Mucosa of descending colon (tissue), 3 donors: ENCODE results near the gene MTERF1. TPM values are rescaled to one million over a fixed set of nuclear protein-coding genes. Genes with fewer than 3 reads are reported as not detected.

ENCODE experiments used
- ATAC-seq: fragments of 200-7000 bp; cut with Tn5 transposase; one replicate; pipeline ENCODE4 v1.9.1; 2020; ENCODE audit warnings: mild to moderate bottlenecking, moderate library complexity
- DNase-seq, 3 donors: peaks; one replicate each; pipeline ENCODE4 v3.0.0-alpha.2; 2020
- H3K36me3 ChIP-seq: fragments of 200-600 bp; one replicate; pipeline ENCODE4 v1.8.0; 2021; ENCODE audit warnings: low read depth, mild to moderate bottlenecking
- H3K4me1 ChIP-seq: fragments of 200-600 bp; one replicate; pipeline ENCODE4 v1.8.0; 2021; ENCODE audit warnings: low read depth, mild to moderate bottlenecking
- H3K4me3 ChIP-seq: fragments of 200-600 bp; one replicate; pipeline ENCODE4 v1.8.0; 2021; ENCODE audit warnings: mild to moderate bottlenecking
- H3K9me3 ChIP-seq: fragments of 200-600 bp; one replicate; pipeline ENCODE4 v1.8.0; 2021; ENCODE audit warnings: mild to moderate bottlenecking
- intact Hi-C, 2 donors: fragments of 100-400 bp; cut with DNase I in 1 of 2; cut with micrococcal nuclease in 1 of 2; formaldehyde crosslinking; loops; one replicate each; pipeline versions ENCODE4 v1.11.0 to v1.11.1; 2022; cut with DNase I, micrococcal nuclease
- long read RNA-seq, 2 donors: library from polyadenylated mRNA; unstranded; transcript quantifications; one replicate each; pipeline ENCODE4 v2.0.0, GENCODE V29; 2019 to 2021
- total RNA-seq, 3 donors: library from RNA; stranded (reverse); fragmentation: NEBNext Ultra II Directional in 2 of 3; extraction: Animal tissue kit (Norgen Biotek cat#: 25700) in 2 of 3; gene quantifications; one replicate each; pipeline versions ENCODE4 v1.2.1 to v1.2.4, GENCODE V29; 2021 to 2023
- TF ChIP-seq, protein P1 (sequence below): fragments of 200-600 bp; IDR thresholded peaks from one replicate; pipeline ENCODE4 v1.8.0; 2022; ENCODE audit warnings: antibody characterized with exemption, mild to moderate bottlenecking
- donor health status: DM: no; HTN: no; CAD: no; lungs with moderate emphysema.
- donor health status: DM: no; HTN: no; CAD: no.
- donor health status: DM: no; HTN: yes; CAD: no.

MTERF1 gene, protein sequence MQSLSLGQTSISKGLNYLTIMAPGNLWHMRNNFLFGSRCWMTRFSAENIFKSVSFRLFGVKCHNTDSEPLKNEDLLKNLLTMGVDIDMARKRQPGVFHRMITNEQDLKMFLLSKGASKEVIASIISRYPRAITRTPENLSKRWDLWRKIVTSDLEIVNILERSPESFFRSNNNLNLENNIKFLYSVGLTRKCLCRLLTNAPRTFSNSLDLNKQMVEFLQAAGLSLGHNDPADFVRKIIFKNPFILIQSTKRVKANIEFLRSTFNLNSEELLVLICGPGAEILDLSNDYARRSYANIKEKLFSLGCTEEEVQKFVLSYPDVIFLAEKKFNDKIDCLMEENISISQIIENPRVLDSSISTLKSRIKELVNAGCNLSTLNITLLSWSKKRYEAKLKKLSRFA
- total RNA-seq: 10 to 100 TPM; 11.4 to 18.8 (median 12.7) TPM
- long read RNA-seq, donor 1, transcript MTERF1-201 (3 exons, 1,997 nt): major isoform, 5 of 6 reads
- long read RNA-seq, donor 1, partial matches to known transcripts: 0 of 6 reads
- long read RNA-seq, donor 1, other reads (novel, unspliced or antisense): 0 of 6 reads
- long read RNA-seq, donor 2, partial matches to known transcripts: 0 of 5 reads
- long read RNA-seq, donor 2, other reads (novel, unspliced or antisense): 0 of 5 reads

DNA sequence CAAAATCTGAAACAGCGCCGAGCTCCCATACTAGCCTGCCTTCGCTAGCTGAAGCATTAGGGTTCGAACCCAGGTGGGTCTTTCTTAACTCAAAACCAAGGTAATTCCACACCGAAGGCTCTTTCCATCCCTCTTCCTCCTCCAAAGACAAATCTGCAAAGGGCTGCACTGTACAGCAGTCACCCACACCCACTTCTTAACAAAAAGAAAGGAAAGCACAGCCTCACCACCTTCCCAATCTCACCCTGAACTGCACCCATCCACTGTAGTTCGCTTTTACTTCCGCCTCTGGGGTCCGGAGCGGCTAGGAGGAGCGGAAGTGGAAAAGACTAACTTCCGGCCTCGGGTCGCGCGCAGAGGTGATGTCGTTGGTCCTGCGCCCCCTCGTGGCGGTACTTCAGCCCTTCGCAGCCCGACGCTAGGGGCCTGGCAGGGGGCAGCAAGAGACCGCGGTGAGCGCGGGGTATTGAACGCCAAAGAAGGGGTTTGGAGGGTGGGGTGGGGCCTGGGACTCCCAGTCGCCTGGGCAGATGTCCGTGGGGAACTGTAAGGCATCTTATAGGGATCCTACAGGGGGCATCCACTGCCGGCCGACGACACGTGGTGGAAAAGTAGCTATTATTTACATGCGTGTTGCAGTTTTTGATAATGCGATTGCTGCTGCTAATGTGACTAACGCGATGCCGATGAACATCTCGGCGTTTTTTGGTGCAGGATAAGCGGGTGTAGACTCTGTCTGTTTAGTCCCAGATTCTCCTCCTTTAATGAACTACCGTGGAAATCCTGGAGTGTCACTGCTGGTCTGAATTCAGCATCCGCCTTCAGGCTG, at the start of gene MTERF1:
TSS of gene MTERF1 (minus strand) at position 290 of the 829 bp plus-strand sequence. CDS start 619 bp downstream, outside the sequence.
- Histone ChIP-seq H3K9me3 (no peaks in the 10 kb centered on the region), H3K4me1 (peaks cover 8% of the 10 kb centered on the region), H3K4me3 (peak within 1 kb of the TSS; percentile 39), H3K36me3 (no peaks in the 10 kb centered on the region)
- intact Hi-C loops: no loop called here
- ATAC-seq (peak; percentile 100), DNase-seq (peak; percentile 93 to 97 (median 94))
- TF ChIP-seq, protein P1, sequence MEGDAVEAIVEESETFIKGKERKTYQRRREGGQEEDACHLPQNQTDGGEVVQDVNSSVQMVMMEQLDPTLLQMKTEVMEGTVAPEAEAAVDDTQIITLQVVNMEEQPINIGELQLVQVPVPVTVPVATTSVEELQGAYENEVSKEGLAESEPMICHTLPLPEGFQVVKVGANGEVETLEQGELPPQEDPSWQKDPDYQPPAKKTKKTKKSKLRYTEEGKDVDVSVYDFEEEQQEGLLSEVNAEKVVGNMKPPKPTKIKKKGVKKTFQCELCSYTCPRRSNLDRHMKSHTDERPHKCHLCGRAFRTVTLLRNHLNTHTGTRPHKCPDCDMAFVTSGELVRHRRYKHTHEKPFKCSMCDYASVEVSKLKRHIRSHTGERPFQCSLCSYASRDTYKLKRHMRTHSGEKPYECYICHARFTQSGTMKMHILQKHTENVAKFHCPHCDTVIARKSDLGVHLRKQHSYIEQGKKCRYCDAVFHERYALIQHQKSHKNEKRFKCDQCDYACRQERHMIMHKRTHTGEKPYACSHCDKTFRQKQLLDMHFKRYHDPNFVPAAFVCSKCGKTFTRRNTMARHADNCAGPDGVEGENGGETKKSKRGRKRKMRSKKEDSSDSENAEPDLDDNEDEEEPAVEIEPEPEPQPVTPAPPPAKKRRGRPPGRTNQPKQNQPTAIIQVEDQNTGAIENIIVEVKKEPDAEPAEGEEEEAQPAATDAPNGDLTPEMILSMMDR: peak; percentile 80

DNA sequence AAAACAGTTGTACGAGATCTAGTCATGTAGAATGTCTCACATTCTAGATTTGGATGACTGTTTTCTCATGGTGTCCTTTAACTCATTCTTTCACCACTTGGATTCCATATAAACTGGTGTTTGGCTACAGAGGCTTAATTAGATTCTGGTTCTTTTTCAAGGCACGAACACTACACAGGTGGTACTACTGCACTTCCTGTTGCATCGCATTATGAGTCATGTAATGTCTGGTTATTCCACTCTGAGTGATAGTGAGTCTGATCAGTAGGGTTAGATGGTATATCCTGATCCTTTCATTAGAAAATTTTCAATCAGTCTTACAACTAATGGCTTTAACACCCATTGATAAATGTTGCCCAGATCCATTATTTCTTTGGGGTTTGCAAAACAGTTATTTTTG, 49.0 kb upstream of the MTERF1 start:
- Histone ChIP-seq H3K4me3 (no peak overlapping the region), H3K9me3 (no peaks in the 10 kb centered on the region), H3K36me3 (no peaks in the 10 kb centered on the region), H3K4me1 (no peaks in the 10 kb centered on the region)
- DNase-seq (no peak), ATAC-seq (no peak)
- TF ChIP-seq, protein P1: no peak
- intact Hi-C loops: no loop called here

DNA sequence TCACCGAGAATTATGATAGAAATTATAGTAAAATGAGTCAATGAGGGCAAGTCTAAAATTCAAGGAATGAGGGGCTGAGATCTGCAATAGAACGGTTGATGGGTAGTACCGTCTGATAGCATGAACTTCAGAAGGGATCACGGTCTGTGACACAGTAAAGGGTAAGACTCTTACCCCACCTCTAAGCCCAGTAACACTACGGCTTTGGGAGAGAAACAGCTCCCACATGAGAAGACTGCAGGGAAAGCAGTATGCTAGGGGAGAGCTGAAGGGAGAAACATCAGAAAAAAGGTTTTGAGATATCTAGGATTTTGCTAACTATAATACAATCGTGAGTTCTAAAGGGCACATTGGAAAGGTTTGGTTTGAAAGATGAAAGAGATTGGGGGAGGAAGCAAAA, 47.4 kb upstream of the MTERF1 start:
- DNase-seq: no peak
- no peaks in the 10 kb centered on the region for H3K36me3 ChIP-seq
- no peak overlapping the region for H3K4me3 ChIP-seq
- ATAC-seq: no peak
- intact Hi-C loops: no loop called here
- H3K9me3 ChIP-seq: no peaks in the 10 kb centered on the region
- TF ChIP-seq, protein P1: no peak
- H3K4me1 ChIP-seq: no peaks in the 10 kb centered on the region

DNA sequence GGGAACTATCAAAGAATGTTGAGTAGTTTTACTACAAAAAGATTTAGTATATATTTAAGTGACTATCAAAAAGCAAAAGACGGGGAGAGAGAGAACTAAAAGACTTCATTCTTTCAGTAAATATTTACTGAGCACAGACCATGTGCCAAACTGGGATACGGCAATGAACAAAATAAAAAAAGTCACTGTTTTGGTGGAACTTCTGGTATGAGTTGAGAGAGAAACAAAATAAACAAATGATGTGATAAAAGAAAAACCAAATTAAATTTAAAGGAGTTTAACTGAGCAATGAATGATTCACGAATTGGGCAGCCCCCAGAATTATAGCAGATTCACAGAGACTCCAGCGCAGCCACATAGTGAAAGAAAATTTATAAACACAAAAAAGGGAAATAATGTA, 42.4 kb upstream of the MTERF1 start:
- no peak for DNase-seq
- Histone ChIP-seq H3K36me3 (no peaks in the 10 kb centered on the region), H3K4me1 (no peaks in the 10 kb centered on the region), H3K4me3 (no peak overlapping the region), H3K9me3 (no peaks in the 10 kb centered on the region)
- TF ChIP-seq, protein P1: no peak
- intact Hi-C loops: no loop called here
- ATAC-seq: no peak

DNA sequence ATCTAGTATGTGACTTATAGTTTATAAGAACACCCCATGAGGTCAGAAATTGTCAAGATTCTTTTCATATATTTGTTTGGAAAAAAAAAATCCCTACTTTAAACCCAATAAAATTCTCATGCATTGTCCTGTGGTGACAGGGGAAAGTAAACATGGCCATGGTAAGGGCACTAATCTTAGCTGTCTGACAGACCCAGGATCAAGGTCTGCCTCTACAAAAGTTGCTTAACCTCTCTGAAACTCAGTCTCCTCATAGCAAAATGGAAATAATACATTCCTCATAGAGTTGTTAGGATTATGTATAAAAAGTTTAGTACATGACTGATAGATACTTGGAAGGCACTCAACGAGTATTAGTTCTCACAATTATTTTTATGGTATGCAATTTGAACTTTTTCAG, 37.9 kb upstream of the MTERF1 start:
- TF ChIP-seq, protein P1: no peak
- intact Hi-C loops: no loop called here
- no peak for ATAC-seq

More for the DNA sequence above, 37.9 kb upstream of the MTERF1 start:
- no peak for DNase-seq
- Histone ChIP-seq H3K4me1 (no peaks in the 10 kb centered on the region), H3K36me3 (no peaks in the 10 kb centered on the region), H3K4me3 (no peak overlapping the region), H3K9me3 (no peaks in the 10 kb centered on the region)
